ENCODE data around the gene EPB41. TPM values are rescaled to one million over a fixed set of nuclear protein-coding genes. Genes with fewer than 3 reads are reported as not detected.

The EPB41 gene
- polyA plus RNA-seq, 3 donors, result 49.9 to 60.8 (median 60.1) TPM

DNA sequence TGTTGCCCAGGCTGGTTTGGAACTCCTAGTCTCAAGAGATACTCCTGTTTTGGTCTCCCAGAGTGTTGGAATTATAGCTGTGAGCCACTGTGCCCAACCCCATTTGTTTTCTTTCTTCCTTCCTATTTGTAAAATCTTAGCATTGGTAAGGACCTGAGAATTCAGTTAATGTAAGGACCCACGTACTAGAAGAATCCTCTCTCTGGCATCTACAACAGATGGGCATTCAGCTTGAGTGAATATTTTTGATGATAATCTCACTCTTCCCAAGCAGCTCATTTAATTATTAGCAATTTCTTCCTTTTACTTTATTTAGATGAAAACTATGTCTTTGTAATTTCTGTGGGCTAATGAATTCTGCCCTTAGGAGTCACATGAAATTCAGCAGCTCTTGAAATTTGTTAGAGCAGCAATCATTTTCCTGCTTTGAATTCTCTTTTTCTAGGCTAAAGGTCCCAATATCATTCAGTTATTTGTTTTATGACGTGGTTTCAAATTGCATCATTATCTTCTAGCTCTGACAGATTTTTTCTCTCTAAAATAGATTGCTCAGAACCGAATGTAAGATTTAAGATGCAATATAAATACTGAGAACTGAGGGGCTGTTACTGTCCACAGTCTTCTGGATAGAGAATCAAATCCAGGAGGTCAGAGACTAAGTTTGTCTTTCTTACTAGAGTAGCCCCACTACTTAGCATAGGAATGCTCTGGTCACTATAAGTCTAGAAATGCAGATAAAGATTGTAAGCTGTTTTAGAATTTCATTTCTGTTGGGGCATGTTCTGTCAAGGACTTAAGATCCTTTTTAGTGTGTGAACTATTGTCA is 59.4 kb downstream of the EPB41 start:
- DNase-seq, result no peak

DNA sequence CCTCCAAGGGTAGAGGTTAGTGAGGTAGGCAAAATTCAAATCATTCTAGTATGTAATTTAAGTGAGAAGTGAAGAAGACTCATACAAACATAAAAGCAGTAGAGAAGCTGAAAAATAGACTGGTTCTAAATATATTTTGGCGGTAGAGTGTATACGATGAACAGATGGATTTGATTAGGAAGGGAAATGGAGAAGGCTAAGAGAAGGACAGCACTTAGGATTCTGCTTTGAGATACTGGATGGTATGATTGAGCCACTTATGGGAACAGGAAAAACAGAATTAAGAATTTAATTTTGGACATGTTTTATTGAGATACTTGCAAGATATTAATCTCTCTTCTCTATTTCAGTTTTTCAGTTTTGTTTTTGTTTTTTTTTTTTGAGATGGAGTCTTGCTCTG is 60.1 kb downstream of the EPB41 start:
- DNase-seq, result no peak

DNA sequence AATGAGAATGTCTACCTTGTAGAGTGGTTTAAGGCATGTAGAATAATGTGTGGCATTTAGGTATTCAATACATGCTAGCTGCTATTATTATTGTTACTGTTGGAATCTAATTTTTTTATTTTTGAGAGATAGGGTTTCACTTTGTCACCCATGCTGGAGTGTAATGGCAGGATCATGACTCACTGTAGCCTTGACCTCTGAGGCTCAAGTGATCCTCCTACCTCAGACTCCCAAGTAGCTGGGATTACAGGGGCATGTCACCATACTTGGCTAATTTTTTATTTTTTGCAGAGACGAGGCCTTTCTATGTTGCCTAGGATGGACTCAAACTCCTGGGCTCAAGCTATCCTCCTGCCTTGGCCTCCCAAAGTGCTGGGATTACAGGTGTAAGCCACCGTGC is 61.9 kb downstream of the EPB41 start:
- DNase-seq, result no peak

DNA sequence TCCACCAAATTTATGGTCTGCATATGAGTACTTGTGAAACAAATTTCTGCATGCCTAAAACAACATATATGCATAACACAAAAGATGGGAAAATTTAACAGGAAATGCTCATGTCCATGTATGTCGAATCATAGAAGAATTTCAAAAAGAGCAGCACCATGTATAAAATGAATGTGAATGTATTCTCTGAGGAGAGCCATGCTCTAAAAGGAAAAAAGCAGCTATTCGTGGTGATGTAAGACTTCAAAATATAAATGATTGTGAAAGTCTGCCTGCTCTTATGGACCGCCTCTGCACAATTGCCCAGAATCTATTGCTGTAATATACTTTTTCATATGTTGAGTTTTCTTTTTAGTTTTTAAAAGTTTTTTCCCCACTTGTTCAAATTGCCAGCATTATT is 66.8 kb downstream of the EPB41 start:
- DNase-seq, result no peak

DNA sequence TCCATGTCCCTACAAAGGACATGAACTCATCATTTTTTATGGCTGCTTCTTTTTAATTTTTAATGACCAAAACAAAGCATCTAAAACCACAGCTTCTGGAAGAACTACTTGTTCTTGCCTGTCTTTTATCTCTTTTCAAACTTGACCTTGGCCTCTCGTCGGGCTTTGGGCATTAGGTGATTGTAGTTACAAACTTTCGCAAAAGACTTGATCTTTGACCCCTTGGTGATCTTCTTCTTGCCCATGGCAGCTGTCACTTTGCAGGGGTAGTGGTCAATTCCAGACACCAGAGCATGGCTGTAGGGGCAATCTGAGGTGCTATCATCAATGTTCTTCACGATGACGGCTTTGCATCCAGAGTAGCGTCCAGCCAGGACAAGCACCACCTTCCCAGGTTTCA is 67.8 kb downstream of the EPB41 start:
- DNase-seq, result no peak

DNA sequence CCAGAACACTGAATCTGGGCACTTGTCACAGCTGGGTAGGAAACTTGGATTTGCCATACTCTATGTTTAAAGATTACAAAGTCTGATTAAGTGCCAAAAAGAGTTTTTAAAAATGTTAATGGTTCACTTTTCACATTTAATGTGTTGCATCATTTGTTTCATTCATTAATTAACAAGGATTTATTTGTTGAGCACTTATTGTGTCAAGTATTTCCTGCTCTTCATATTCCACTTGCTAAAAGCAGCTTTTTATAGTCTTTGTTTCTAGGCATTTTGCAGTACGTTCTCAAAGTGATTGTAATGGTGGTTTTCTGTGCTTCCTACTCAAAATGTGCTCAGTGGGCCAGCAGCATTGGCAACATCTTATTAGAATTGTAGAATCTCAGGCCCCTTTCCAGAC is 68.7 kb downstream of the EPB41 start:
- DNase-seq, result no peak

DNA sequence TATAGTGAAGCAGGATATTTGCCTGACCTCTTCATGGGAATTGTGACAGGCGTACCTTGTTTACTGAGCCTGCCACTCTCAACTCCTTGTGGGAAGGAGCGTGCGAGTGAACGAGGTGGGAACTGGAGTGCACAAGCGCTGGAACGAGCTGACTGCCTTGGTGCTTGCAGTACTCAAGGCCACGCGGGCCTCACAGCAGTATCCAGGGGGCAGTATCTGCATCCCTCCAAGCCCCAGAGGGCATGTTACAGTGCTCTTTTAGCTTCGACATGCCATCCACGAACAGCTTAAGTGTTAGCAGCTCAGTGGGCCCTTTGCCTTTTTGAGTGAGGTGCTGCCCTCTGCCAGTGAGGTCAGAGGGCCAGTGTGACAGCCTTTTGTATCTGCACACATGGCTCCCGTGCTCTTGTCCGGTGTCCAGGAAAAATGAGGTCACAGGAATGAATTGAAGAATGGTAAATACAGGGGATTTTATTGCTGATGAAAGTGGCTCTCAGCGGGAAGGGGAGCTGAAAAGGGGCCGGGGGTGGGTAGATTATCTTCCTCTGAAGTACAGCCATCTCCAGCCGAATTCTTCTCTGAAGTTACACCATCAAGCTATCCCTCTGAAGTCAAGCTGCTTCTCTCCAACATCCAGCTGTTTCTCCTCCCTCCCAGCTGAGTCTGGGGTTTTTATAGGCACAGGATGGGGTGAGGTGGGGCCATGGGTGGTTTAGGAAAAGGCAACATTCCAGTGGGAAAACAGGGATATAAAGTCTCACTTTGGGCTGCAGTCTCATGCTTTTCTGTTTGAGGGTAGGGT is 69.3 kb downstream of the EPB41 start:
- no peak for DNase-seq

DNA sequence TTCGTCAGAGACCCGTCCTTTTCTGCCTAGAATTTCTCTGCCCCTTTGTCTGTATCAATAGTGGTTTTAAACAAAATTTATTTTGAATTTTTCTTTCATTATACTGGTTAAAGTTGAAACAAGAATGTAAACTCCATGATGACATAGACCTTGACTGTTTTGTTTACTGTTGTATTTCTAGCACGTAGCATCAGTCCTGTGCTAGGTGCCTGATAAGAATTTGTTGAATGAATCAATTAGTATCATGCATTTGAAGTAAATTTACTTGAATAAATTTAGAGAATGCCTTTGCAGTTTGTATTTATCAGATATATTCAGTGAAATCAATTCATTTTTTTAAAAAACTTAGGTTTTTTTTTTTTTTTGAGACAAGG is 69.9 kb downstream of the EPB41 start:
- no peak for DNase-seq

DNA sequence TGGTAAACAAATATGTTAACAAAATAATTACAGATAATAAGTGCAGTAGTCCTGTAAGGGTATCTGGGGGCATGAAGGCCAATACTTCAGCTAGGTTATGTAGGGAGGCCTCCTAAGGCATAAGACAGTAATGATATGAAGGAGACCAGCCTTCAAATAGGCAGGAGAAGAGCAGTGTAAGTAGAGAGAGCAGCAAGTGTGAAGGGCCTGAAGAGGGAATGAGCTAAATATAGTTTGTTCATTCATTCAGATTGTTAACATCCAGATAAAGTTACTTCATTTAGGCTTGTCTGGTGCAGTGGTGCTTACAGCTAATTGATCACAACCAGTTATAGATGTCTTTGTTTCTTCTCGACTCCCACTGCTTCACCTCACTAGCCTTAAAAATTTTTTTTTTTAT is 71.1 kb downstream of the EPB41 start:
- DNase-seq, result no peak

DNA sequence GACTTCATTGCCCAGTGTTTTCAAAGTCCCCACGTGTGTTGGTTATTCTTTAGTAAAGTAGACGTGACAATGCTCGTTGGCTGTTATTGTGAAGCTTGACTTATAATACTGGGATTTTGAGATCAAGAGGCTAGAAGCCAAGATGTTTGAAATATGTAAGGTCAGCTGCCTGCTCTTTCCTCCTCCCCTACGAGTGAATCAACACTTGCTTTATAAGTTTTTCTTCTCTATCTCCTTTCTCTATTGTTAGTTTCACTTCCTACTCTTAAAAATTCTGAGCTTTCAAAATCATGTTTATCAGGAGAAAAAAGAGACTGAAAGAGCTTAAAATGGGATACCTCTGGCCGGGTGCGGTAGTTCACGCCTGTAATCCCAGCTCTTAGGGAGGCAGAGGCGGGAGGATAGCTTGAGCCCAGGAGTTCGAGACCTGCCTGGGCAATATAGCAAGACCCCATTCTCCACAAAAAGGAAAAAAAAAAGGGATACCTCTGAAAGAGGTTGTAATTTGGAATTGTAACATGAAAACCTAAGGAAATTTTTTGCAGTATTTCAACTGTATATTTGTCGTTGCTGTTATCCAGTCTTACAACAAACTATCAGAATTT is 72.0 kb downstream of the EPB41 start:
- DNase-seq, result no peak

DNA sequence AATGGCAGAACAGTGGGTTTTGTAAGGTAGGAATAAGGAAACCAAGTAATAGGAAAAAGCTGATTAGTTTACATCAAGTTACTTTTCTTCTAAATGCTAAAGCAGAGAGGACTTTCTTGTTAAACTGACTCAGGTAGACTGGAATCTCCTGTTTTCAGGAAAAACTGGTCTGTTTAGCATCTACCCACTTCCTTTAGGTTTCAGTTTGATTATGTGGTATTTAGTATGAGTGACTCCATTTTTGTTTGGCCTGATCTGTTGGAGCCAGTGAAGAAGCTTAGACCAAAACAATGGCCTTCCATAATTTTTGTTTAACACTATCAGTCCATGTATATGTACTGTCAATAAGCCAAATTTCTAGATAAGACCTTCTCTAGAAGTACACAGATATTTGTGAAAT is 88.4 kb downstream of the EPB41 start:
- no peak for DNase-seq

DNA sequence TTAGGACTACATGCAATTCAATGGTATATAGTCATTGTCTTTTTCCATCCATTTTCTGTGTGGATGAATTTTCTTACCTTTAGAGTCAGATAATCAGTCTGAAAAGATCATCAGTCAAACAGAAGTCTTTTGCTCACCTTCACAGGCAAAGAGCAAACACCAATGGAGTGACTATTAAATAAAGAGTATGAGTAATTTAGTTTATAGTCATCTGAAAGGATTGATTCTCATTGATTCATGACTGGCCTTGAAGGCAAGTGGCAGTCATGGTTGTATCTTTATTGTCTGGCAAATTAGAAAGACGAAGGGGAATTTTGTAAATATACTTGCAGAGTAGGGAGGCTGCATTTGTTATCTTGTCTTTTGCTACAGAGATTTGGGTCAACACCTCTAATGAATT is 89.9 kb downstream of the EPB41 start:
- DNase-seq, result no peak

DNA sequence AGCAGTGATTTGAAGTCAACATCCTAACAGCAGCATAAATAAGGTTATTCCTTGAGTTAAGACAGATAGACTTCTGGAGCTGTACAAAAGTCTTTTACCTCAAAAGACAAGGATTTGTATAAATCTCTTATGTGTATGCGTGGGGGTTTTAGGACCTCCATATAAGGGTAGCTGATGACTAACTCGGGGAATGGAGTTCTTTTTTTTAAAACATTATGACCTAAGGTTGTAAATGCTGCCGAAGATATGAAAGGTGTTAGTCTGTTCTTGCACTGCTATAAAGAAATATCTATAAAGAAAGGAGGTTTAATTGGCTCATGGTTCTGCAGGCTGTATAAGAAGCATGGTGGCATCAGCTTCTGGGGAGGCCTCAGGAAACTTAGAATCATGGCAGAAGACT is 90.4 kb downstream of the EPB41 start:
- no peak for DNase-seq

DNA sequence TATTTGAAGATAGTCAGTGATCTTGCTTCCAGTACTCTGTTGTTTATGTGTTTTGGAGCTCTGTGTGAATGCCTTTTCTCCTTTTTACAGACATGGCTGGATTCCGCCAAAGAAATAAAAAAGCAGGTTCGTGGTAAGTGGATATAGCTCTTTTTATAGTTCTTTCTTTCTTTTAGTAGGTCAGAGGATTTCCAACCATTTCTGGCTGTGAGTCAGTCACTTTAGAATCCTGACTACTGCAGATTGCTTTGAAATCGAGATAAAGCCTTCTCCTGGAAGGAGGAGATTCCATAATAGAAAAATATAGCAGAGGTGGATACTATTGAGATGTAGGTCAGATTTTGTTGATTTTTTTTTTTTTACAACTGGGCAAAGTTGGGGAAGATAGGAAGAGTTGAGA is 97.4 kb downstream of the EPB41 start:
- no peak for DNase-seq

DNA sequence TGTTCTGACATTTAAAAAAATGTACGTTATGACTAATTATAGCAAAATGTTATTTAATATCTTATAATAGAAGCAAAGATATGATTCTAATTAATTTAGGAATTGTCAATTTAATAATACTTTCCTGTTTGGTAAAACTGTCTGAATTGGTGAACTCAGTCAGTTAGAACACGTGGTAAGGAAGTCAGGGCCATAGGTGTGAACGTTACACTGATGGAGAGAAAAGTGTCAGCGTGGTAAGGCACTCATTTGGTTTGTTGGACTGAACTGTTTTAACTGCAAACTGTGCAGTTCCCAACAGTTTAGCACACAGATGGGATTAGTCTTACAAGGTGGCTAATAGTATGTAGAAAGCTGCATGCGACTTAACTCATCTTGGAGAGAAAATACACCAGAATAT is 102.9 kb downstream of the EPB41 start:
- no peak for DNase-seq

DNA sequence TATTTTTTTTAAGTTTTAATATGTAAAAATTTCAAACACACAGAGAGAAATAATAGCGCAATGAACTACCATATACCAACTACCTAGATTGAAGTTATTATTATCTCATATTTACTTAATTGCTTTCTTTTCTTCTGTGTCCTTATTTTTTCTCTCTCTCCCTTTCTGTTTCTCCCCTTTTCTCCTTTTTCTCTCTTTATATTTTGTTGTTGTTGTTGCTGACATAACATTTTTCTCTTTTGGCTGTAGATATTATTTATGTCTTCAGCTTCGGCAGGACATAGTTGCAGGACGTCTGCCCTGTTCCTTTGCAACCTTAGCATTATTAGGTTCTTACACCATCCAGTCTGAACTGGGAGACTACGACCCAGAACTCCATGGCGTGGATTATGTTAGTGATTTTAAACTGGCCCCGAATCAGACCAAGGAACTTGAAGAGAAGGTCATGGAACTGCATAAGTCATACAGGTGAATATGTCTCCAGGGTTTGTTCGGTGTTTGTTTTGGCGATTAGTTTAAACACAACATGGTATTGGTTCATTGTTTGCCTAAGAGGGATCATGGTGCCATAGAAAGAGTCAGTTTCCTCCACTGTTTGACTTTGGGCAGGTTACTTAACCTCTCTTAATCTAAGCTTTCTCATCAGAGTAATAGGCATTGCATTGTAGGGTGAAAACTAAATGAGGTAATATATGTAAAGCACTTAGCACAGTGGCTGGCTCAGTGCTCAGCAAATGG is 103.8 kb downstream of the EPB41 start:
- DNase-seq, result no peak

DNA sequence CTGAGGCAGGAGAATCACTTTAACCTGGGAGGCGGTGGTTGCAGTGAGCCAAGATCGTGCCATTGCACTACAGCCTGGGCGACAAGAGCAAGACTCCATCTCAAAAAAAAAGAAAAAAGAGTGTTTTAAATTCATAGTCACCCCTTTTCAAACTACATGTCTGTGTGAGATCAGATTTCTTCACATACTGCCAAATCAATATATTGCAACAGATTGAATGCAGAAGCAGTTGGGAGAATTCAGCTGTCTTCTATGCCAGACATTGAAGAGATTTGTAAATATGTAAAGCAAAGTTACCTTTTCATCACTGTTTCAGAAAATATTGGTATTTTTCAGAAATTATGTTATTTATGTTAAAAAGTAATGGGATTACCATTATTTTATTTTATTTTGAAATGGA is 108.3 kb downstream of the EPB41 start:
- DNase-seq, result no peak

DNA sequence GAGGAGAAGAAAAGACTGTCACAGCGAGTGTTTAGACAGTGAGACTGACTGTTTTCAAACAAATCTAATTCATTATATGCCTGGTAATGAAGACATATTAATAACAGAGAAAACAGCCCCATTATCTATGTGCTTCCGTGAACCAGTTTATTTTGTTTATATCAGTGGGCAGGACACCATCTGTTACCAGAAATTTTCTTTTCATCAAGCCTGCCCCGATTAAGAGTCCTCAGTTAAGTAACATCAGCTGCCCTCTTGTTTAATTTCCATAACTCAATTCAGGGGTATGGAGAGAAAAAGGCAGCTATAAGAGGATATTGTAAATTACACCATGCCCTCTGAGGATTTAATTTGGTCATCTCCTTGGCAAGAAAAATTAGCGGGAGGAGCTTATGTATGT is 115.3 kb downstream of the EPB41 start:
- no peak for DNase-seq

DNA sequence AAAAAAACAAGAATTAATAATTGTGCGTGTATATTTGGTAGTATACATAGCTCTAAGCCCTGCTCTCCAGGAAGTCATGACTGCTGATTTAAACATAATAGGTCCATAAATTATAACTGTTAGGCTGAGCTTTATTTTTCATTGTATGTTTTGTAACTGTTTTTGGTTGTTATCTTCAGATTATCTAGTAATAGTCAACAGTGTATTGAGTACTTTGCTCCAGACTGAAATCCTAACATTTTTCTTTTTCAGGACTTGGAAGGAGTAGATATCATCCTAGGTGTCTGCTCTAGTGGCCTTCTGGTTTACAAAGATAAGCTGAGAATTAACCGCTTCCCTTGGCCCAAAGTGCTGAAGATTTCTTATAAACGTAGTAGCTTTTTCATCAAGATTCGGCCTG is 118.5 kb downstream of the EPB41 start:
- no peak for DNase-seq

DNA sequence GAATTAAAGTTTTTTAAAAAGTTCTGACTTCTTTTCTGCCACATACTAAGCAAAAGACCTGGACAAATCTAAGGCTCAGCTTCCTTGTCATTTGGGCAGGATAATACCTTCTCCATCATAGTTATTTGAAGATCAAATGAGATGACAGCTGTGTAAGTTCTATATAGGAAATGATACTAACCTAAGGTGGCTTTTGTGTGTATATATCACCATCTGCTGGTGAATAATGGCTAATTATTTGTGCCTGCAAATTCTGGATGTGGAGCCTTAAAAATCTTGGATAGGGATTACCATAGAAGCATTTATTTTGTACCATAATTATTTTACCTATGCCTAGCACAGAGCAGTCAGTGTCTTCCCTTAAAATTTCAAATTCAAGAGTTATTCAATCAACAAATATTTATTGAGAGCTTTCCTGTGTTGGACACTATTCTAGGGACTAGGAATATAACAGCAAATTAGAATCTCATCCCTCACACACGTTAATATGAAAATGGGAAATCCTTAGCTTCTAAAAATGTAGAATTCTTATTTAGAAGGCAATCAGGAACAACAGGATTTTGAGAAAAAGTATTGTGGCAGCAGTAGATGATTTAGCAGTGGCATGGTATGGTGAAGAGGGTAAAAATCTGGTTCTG is 119.6 kb downstream of the EPB41 start:
- DNase-seq, result no peak

DNA sequence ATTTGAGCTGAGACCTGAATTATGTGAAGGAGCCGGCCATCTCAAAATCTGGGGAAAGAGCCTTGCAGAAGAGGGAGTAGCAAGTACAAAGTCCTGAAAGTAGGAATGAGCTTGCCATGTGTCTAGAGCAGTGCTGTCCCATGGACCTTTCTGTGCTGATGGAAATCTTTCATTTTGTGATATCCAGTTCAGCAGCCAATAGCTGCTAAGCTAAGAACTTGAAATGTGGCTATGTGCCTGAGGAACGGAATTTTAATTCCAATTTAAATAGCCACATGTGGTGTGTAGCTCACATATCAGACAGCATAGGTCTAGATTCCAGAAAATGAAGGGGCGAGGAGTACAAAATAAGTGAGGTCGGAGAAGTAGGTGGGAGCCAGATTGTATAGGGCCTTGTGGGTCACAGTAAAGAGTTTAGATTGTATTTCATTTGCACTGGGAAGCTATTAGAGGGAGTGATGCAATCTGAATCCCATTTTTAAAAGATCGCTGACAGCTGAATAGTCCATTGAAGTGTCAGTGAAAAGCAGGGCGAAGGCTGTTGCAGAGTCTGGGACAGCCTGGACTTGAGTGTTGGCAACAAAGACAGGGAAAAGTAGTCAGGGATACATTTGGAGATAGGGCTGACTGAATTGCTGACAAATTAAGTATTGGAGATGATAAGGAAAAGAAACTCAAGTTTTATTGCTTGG is 129.1 kb downstream of the EPB41 start:
- no peak for DNase-seq
